GM12864 (cell line): Measurements from ENCODE around the gene SELENOM.

Experiments used
- DNase-seq: peaks from one replicate; pipeline ENCODE4 v3.0.0-alpha.2; 2011; ENCODE audit warnings: low read depth
- H3K4me3 ChIP-seq: 2 replicates; pipeline ENCODE4 v1.5.1; 2011; ENCODE audit warnings: mild to moderate bottlenecking, low read depth, low read length, control low read depth
- CTCF ChIP-seq: IDR thresholded peaks from 2 replicates; pipeline ENCODE4 v1.5.1; 2011; ENCODE audit warnings: low read depth, mild to moderate bottlenecking, moderate library complexity, low read length, control low read depth, inconsistent platforms; ENCODE audit errors: missing control alignments

SELENOM gene

GRCh38 chr22:31126128-31126868 is 18.9 kb upstream of the SELENOM start:
- DNase-seq = no peak
- TF ChIP-seq CTCF = no peak
- H3K4me3 ChIP-seq = no peak overlapping the region

GRCh38 chr22:31125521-31126117 is 18.3 kb upstream of the SELENOM start:
- TF ChIP-seq CTCF = no peak
- no peak for DNase-seq
- H3K4me3 ChIP-seq = no peak overlapping the region

- H3K4me3 ChIP-seq = no peak overlapping the region
- TF ChIP-seq CTCF = no peak
- no peak for DNase-seq
Observed at GRCh38 chr22:31124811-31125465, 17.6 kb upstream of the SELENOM start.

GRCh38 chr22:31124290-31124689 is 16.9 kb upstream of the SELENOM start:
- DNase-seq = no peak
- TF ChIP-seq CTCF = no peak
- H3K4me3 ChIP-seq = no peak overlapping the region

- no peak for DNase-seq
- H3K4me3 ChIP-seq = no peak overlapping the region
- no peak for TF ChIP-seq CTCF
Observed at GRCh38 chr22:31123292-31123602, 15.9 kb upstream of the SELENOM start.

GRCh38 chr22:31122532-31123291 is 15.3 kb upstream of the SELENOM start, which contains the start of gene INPP5J:
Gene INPP5J, plus strand, starts transcription at chr22:31122966. Its CDS starts 49 bp downstream, at chr22:31123015.
- H3K4me3 ChIP-seq = no peak within 1 kb of the TSS
- no peak for TF ChIP-seq CTCF
- no peak for DNase-seq
